HG02571 (cell line): ENCODE results near the gene OMA1.
"Not testable (repeated sequence)": the region's sequence is repeated elsewhere in the genome, so short reads cannot be mapped to it uniquely, and the experiment has no call there.

Experiments
- ATAC-seq: cut with Tn5 transposase; IDR thresholded peaks from one replicate; pipeline ENCODE4 v1.9.1; 2021; ENCODE audit warnings: mild to moderate bottlenecking, moderate library complexity; ENCODE audit not compliant: unreplicated experiment

OMA1 gene

DNA sequence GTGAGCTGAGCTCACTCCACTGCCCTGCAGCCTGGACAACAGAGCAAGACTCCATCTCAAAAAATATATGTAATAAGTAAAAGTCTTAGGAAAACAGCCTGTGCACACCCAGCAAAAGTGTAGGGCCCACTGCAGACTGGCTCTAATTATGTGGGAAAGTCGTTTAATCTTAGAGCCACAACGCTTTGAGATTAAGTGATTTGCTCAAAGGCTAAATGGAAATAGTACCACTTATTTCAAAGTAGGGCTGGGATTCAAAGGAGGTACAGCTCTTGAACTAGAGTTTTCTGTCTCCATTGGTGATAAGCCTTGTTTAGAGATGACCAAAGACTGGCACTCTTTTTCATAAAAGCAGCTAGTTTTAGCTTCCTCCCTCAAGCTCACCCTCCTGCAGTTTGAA lies 28.3 kb upstream of the OMA1 start:
- no peak for ATAC-seq

DNA sequence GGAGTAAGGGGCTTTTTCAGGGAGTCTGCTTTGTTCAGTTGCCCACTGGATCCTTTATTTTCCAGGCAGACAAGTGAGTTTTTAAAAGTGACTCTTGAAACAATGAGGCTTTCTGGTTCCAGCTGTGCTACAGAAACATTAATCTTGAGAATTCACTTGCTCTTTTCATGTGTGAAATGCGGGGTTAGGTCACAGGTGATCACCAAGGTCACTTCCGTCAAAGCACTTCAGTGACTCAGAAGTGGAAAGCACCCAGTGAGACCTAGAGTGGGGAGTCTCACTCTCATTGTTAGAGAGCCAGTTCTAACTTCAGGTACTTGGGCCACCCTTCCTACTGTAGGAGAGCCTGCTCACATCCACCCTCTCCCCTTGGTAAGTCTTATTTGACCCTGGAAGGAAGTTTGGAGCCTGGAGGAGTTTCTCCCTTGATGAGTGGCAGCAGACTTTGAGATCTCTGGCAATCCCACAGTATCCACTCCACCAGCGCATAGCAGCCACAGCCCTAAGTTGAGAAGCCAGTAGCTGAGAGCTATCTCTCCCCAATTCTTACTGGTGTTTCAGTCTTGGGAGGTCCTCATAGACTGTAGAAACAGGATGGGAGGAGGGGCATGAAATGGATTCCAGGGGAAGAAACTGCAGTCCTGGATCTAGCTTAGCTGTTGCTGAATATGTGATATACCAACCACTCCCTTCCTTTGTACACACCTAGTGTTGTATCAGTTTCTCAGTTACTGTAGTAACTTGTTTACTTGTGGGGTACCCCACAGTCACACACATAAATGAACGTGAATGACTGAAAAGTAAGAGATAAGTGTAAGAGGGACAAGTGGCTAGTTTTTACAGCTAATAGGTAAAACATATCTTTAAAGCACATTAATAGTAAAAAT lies 27.4 kb upstream of the OMA1 start:
- peak; percentile 98 for ATAC-seq

DNA sequence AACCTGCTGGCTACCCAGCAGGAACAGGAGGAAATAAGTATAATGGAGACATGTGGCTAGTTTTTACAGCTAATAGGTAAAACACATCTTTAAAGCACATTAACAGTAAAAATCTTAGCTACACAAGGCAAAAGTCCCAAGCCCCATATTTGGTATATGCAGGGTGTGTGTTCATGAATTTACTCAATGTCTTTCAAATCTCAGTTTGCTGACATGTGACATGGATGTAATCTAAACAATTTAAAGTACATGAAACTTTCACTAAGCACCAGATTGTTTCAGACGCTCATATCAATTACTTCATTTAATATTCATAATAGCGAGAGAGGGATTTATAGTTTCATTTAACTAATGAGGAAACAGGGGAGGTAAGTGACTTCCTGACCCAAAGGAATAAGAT lies 26.6 kb upstream of the OMA1 start:
- no peak for ATAC-seq

DNA sequence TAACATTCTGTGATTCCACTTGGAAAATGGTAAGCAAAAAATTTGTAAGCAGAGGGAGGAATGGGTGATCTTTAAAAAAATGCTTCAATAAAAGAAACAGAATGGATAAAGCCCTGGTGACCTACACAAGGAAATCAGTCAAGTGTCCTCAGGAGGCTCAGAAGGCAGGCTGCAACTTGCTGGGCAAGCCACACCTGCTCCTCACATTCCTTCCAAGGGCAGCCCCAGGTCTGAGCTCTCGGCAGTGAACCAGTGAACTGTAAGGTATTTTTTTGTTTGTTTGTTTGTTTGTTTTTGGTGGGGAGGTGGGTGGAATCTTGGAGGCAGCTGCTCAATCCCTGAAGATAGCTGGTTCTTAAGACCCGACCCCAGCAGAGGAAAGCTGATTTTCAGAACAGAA lies 26.2 kb upstream of the OMA1 start:
- no peak for ATAC-seq

DNA sequence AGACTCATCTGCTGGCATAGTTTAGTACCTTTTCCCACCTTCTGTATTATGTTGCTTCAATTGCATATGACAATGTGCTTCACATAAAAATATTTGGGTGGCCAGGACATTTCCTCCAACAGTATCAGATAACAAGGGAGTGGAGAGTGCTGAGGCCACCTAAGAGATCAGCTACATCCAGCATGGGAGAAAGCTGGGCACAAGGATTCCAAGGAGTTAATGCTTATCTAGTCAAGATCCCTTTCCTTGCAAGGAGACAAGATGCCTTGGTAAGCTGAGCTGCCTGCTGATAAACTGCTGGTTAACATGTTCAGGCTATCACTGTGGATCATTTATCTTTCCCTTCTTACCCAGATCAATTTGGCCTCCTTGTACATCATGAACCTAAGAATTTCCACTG lies 25.1 kb upstream of the OMA1 start:
- no peak for ATAC-seq

DNA sequence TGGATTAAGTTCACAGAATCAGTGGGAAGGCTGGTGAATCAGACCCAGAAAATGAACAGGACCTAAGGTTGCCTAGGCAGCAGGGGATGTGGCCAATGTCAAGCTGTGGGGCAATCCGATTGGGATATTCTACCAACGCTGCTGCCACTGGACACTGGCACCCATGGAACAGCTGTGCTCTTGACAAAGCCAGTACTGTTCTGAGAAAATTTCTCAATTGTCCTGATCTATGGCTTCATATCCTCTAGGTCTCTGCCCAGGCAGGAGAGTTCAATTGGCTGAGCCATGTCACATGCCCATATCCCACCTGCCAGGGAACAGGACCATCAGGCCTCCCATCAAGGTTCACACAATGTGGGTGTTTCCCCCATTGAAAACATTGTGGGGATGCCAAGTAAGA lies 24.3 kb upstream of the OMA1 start:
- ATAC-seq: no peak

DNA sequence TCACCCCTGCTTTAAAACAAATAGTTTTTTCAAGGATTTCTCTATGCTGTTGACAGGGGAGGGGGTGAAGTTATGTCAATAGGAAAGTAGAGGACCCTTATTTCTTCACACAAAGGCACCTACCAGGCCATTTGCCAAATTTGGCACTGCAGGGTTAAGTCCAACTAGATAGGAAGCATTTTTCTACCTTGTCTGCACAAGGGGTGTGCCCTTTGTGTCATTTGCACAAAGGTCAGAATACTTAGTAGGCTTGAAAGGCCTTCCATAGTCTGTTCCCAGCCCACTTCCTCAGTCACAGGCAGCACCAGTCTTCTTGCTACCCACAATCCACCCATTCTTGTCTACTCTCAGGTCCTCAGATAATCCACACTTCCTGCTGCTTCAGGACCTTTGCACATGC lies 23.6 kb upstream of the OMA1 start:
- no peak for ATAC-seq

DNA sequence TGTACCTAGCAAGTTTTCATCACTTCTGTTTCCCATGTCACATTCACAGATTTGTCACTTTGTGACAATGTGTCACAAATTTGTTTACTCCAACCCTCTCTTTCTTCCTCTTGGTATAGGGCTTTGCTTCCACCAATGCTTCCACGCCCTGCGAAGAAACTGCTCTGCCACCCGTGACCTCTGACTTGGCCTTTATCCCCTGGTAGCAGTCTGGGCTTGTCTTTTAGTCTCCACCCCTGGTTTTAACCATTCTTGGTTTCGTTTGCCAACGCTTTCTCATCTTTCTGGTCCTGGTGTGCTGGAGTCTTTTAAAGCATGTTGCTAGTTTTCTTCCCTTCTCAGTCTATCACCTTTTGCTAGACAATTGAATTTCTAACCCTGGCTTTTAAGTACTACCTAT lies 22.4 kb upstream of the OMA1 start:
- no peak for ATAC-seq

DNA sequence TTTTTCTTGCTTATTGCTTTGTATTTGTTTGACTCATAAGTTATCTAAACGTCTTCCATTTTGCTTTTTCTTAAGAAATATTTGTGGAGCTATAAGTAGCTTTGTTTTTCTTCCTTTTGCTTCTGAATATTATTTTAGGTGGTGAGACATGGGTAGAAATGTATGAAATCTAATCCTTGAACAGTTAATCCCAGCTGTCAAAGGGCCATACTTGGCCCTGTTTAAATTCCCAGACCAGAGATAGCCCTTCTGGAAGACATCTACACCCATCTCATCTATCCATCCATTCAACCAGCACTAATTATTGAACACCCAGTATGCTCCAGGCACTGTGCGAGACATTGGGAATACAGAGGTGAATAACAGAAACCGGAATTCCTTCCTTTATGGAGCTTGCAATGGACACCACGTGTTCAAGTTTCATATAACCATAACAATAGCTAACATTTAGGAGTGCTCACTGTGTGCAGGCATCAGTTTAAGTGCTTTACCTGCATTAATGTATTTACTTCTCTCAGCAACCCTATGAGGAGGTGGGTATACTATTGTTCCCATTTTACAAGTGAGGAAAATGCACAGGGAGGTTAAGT lies 21.8 kb upstream of the OMA1 start:
- ATAC-seq: no peak

DNA sequence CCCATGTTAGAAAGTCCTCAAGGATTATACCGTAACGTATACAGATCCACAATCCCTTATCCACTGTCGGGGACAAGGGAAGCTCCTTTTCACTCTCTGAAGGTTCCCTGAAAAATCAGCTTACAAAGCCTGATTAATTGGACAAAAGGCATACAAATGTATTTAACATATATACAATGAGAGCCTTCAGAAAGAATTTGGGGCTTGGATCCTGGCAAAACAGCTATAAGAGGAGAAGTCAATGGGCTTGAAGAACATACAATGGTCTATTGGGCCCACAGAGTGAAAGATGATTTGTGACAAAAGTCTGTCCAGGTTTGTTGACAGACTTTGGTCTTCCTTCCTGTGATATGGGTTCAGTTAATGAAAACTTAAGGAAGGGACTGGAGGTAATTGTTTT lies 19.8 kb upstream of the OMA1 start:
- no peak for ATAC-seq

DNA sequence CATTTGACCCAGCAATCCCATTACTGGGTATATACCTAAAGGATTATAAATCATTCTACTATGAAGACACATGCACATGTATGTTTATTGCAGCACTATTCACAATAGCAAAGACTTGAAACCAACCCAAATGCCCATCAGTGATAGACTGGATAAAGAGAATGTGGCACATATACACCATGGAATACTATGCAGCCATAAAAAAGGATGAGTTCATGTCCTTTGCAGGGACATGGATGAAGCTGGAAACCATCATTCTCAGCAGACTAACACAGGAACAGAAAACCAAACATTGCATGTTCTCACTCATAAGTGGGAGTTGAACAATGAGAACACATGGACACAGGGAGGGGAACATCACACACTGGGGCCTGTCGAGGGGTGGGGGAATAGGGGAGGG lies 17.2 kb upstream of the OMA1 start:
- ATAC-seq: not testable (repeated sequence)

DNA sequence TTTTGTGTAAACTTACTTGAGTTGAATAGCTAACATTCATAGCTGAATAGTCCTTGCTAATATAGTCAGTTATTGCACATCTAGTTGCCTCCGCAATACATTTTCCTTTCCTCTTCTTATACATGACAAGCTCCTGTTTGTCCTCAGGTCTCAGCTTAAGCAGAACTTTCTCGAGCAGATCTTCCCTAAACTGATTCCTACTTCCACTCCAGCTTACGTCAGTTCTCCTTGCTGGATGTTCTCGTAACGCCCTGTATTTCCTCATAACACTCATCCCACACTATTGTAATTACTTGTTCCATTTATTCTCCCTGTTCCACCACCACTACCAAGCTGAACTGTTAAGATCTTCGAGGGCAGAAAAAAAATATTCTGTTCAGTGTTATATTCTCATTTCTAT lies 15.1 kb upstream of the OMA1 start:
- ATAC-seq: no peak

DNA sequence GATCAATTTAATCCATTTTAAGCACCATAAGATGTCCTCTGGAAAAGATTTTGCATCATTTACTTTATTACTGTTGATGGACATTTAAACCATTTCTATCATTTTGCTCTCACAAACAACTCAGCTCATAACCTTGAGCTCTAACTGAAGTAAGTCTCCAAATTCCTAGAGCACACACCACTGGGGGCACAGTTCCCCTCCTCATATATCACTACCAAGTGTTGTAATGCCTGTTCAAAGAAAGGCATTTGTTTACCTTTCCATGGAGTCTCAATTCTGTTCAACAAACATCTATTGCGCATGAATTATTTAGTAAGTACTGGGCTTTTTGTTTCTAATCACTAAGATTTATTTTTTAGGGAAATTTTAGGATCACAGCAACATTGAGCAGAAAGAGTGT lies 8.9 kb upstream of the OMA1 start:
- no peak for ATAC-seq

DNA sequence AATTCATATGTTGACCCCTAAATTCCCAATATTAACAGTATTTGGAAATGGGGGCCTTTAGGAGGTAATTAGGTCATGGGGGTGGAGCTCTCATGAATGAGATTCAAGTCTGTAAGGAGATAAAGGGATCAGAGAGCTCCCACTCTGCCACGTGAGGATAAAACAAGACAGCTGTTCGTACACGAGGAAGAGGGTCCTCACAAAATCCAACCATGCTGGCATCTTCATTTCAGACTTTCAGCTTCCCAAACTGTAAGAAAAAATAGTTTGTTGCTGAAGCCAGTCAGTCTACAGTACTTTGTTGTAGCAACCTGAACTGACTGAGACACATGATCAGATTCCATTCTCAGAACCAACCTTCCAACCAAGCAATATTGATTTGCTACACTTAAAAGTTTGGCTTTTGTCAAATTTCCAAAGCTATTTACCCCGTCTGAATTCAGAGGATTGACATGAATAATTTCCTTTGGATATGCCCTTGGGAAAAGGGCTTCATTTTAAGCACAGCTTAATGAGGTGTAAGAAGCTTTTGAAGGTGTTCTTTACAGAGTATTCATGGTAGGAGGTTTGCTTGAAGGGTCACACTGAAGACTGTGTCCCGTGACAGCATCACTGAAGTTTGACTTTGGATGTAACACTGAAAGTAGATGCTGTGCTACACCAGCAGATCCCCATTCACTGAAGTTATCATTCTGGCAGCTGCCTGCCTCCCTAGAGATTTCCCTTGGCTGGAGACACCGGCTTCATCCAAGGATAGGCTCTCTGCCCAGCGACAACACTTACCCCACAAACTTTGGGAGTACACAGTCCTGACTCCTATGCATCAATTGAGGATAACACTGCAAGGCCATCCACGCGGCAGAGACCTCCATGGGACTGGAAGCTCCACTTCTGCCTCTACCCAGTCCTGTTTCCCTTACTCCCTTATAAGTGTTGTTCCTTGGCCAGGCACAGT lies 4.9 kb upstream of the OMA1 start:
- ATAC-seq: no peak

DNA sequence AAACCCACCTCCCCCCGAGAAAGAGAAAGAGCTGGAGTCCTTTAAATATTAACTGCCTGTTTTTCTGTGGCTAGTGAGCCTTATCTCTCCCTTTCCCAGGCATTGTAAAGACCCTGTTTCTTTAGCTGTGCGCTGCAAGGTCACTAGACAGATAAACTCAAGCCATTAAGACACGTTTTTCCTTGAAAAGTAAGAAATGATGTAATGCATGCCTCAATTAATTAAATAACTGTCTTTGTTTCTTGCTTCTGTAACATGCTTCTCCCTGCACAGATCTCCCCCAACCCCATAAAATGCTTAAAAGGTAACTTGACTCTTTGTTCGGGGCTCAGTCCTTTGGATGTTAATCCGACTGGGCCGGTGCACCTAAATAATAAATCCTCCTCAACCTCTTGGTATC lies 2.8 kb upstream of the OMA1 start:
- ATAC-seq: not testable (repeated sequence)

DNA sequence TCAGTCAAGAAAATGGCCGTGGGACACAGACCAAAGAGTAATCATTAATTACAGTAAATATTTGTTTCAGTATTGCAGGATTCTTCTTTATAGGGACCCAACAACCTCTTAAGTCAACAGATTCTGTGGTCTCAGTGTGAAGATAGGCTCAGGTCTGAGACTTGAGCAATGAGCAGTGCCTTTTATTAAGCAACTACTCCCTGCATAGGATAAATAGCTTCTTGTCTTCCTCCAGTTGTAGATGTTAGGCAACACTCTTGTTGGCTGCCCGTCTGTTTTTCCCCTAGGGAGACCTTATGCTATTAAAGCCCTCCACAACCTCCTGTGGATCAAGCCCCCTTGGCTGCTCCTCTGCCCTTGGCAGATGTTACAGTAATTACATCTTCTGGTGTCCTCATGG lies 1.8 kb upstream of the OMA1 start:
- ATAC-seq: no peak

DNA sequence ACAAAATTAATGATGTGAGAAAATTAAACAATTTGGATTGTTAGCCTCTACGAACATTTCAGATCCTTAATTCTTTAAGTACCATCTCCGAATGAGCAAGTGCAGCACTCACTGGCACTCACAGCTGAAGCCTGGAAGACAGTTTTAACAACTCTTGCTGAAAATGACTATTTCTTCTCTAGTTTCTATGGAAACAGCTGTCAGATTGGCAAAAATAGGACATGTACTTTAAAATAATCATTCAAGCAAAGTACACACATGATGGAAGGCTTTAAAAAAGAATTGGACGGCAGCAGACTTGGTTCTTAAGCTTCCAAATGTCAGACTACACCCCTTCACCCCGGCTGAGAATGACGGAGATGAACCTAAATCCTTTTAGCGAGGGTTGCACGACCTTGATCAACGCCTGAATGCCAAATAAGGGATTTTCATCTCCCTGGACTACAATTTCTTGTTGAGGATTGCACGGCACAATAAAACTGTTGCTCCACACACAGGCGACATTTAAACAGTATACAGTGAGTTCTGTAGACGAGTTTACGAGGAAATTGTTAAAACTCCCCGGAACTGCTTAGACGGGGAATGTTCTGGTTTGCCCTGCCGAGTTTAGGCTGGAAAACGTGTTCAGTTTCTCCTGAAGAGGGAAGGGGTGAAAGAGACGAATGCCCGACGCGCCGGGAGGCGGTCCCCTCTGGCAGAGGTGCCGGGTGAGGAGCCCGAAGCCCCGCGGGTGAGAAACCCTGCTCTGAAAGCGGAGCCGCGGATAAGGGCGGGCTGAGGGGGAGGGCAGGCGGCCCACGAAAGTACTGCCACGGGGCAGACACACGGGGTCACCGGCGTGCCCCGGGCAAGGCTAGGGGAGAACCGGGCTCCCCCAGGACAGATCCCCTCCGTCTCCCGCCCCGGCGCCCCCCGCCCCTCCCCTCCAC lies 671 bp downstream of the OMA1 start:
- ATAC-seq: peak; percentile 51

DNA sequence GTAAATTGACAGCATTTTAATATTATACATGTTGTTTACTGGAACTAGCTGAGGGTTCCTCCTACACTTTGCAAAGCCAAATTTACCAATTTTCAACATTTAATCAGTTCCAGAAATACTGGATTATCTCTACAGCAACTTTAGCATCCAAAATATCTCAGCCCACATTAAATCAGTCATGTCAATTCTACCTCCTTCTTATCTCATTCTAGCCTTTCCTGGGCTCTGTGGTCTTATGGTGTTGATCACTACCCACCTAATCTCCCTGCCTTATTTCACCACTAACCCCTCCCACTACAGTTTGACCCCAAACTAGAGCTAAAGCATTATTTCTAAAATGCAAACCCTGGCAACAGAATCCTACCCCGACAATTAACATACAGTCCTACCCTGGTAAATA lies 3.3 kb downstream of the OMA1 start:
- no peak for ATAC-seq

DNA sequence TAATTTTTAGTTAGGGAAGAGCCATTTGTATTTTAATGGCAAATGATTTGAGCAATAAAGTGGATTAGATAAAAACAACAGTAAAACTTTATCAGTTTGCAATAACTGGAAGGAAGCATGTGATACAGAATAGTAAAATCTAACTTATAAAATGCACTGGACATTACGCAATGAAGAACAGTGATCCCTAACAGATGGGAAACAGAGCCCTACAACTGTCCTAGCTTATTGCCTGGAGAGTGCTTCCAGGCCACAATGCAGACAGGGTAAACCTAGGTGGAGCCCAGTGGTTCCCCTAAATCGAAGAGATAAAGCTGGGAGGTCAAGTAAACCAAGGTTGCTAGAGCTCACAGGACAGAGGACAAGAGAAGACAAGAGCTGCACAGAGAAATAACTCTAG lies 7.0 kb downstream of the OMA1 start:
- ATAC-seq: no peak

DNA sequence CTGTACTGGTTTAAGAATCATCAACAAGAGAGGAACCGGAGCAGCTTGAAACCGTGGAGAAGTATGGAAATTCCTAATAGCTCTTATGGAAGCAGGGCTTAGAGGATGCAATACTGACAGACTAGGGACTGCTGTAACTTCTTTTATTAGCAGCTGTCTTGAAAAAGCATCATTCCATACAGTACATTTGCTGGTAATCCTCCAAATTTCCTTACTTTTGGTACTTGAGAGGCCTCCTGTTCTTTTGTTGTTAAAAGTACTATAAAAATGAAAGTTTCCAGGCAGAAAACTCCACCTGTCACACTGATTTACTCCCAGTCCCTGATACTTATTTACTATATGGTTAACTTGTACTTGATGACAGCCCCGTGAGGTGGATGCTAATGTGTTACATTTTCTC lies 7.7 kb downstream of the OMA1 start:
- ATAC-seq: no peak

DNA sequence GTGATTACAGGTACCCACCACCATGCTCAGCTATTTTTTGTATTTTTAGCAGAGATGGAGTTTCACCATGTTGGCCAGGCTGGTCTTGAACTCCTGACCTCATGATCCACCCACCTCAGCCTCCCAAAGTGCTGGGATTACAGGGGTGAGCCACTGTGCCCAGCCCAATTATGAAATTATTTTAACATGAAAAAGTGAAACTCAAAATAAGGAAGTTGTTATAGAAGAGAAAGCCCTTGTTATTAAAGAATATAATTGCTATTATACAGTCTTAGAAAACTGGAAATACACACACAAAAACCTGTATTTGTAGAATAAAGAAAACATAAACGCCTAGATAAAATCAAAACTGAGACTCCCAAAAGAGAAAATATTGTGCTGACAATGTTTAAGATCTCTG lies 14.7 kb downstream of the OMA1 start:
- not testable (repeated sequence) for ATAC-seq
